GM23338 (cell line): Measurements from ENCODE around the gene LAMTOR1. TPM values are rescaled to one million over a fixed set of nuclear protein-coding genes. Genes with fewer than 3 reads are reported as not detected.

Experiments used
- ATAC-seq: fragments of 200-7000 bp; cut with Tn5 transposase; 3 replicates; pipeline ENCODE4 v1.9.1; 2020
- DNase-seq: peaks from one replicate; pipeline ENCODE4 v3.0.0-alpha.2; 2015; ENCODE audit warnings: low spot score
- H2AFZ ChIP-seq: fragments of 200-600 bp; sonication (generic); 2 replicates; pipeline ENCODE4 v1.8.0; 2016; ENCODE audit warnings: antibody characterized with exemption, mild to moderate bottlenecking, moderate library complexity
- H3F3A ChIP-seq: fragments of 200-600 bp; sonication (generic); replicated peaks from 2 replicates; pipeline ENCODE4 v1.8.0; 2017; ENCODE audit warnings: antibody characterized with exemption, mixed run types, low read depth
- H3K27ac ChIP-seq: fragments of 200-600 bp; sonication (generic); 2 replicates; pipeline ENCODE4 v1.6.1; 2016; ENCODE audit warnings: low read depth
- H3K27me3 ChIP-seq: fragments of 200-600 bp; sonication (generic); 2 replicates; pipeline ENCODE4 v1.8.0; 2016; ENCODE audit warnings: mild to moderate bottlenecking, mixed run types, moderate library complexity; ENCODE audit not compliant: insufficient read depth
- H3K36me3 ChIP-seq: fragments of 200-600 bp; sonication (generic); 2 replicates; pipeline ENCODE4 v1.8.0; 2016; ENCODE audit warnings: mild to moderate bottlenecking; ENCODE audit not compliant: insufficient read depth
- H3K4me1 ChIP-seq: fragments of 200-600 bp; sonication (generic); 2 replicates; pipeline ENCODE4 v1.8.0; 2016; ENCODE audit warnings: mild to moderate bottlenecking, moderate library complexity; ENCODE audit not compliant: insufficient read depth
- H3K4me2 ChIP-seq: fragments of 200-600 bp; sonication (generic); 2 replicates; pipeline ENCODE4 v1.7.1; 2017; ENCODE audit warnings: mixed run types
- H3K4me3 ChIP-seq: fragments of 200-600 bp; sonication (generic); 2 replicates; pipeline ENCODE4 v1.6.1; 2016; ENCODE audit warnings: mixed run types
- H3K79me2 ChIP-seq: fragments of 200-600 bp; sonication (generic); replicated peaks from 2 replicates; pipeline ENCODE4 v1.8.0; 2017; ENCODE audit warnings: mild to moderate bottlenecking; ENCODE audit not compliant: insufficient read depth
- H3K9me2 ChIP-seq: fragments of 200-600 bp; sonication (generic); 2 replicates; pipeline ENCODE4 v1.8.0; 2017; ENCODE audit not compliant: insufficient read depth
- H4K20me1 ChIP-seq: fragments of 200-600 bp; sonication (generic); replicated peaks from 2 replicates; pipeline ENCODE4 v1.8.0; 2017; ENCODE audit warnings: mild to moderate bottlenecking; ENCODE audit not compliant: insufficient read depth
- H3K27ac Mint-ChIP-seq: 2 replicates; pipeline ENCODE4 v1.8.0; 2020; ENCODE audit warnings: inconsistent platforms, mild to moderate bottlenecking, moderate library complexity, mixed read lengths
- H3K27me3 Mint-ChIP-seq: 3 replicates; pipeline ENCODE4 v1.8.0; 2022; ENCODE audit warnings: low read depth, mild to moderate bottlenecking, moderate library complexity, mixed read lengths, inconsistent platforms; ENCODE audit not compliant: insufficient read depth, poor library complexity
- H3K36me3 Mint-ChIP-seq: 3 replicates; pipeline ENCODE4 v1.8.0; 2021; ENCODE audit warnings: low read depth, mild to moderate bottlenecking, inconsistent platforms, moderate library complexity, mixed read lengths
- H3K4me1 Mint-ChIP-seq: 3 replicates; pipeline ENCODE4 v1.8.0; 2020; ENCODE audit warnings: mild to moderate bottlenecking, inconsistent platforms, mixed read lengths
- H3K4me3 Mint-ChIP-seq: 3 replicates; pipeline ENCODE4 v1.8.0; 2021; ENCODE audit warnings: moderate library complexity, mild to moderate bottlenecking, inconsistent platforms, mixed read lengths
- H3K9me3 Mint-ChIP-seq: 3 replicates; pipeline ENCODE4 v1.8.0; 2020; ENCODE audit warnings: moderate library complexity, mild to moderate bottlenecking, inconsistent platforms, mixed read lengths
- CREB1 ChIP-seq: fragments of 250-450 bp; sonication (Bioruptor Pico); IDR thresholded peaks from 2 replicates; pipeline ENCODE4 v1.5.0; 2020; ENCODE audit warnings: low read depth, mild to moderate bottlenecking, moderate library complexity
- CTCF ChIP-seq, 2 experiments: fragments of 200-600 bp in 1 of 2; sonication (generic) in 1 of 2; conservative IDR thresholded peaks; 2 replicates each; pipeline versions ENCODE4 v1.5.1 to v1.6.1; 2016 to 2017; ENCODE audit warnings: antibody characterized with exemption in 2 of 2, low read depth in 2 of 2, mild to moderate bottlenecking in 2 of 2, moderate library complexity in 1 of 2
- ETS1 ChIP-seq: IDR thresholded peaks from 2 replicates; pipeline ENCODE4 v1.6.1; 2016; ENCODE audit warnings: antibody characterized with exemption
- EZH2 ChIP-seq: fragments of 200-600 bp; sonication (generic); IDR thresholded peaks from one replicate; pipeline ENCODE4 v1.8.0; 2017; ENCODE audit warnings: antibody characterized with exemption, mild to moderate bottlenecking, low read depth; ENCODE audit not compliant: unreplicated experiment
- JUNB ChIP-seq: IDR thresholded peaks from one replicate; pipeline ENCODE4 v1.6.1; 2016; ENCODE audit warnings: antibody characterized with exemption; ENCODE audit not compliant: unreplicated experiment
- POLR2AphosphoS5 ChIP-seq: IDR thresholded peaks from 2 replicates; pipeline ENCODE4 v1.6.1; 2016; ENCODE audit warnings: antibody characterized with exemption, low read depth
- REST ChIP-seq: IDR thresholded peaks from one replicate; pipeline ENCODE4 v1.6.1; 2018; ENCODE audit warnings: antibody characterized with exemption; ENCODE audit not compliant: unreplicated experiment
- STAT1 ChIP-seq: IDR thresholded peaks from one replicate; pipeline ENCODE4 v1.6.1; 2016; ENCODE audit warnings: antibody characterized with exemption; ENCODE audit not compliant: unreplicated experiment
- polyA plus RNA-seq: library from polyadenylated mRNA; unstranded; fragments of >200 nt; fragmentation: Nextera tagmentation; extraction: Ambion mirVana; gene quantifications from 2 replicates; pipeline ENCODE4 v1.2.1, GENCODE V29; 2016
- total RNA-seq: library from RNA; depleted of rRNA; stranded (reverse); fragments of >200 nt; shearing (Covaris generic); gene quantifications from 2 replicates; pipeline ENCODE4 v1.2.3, GENCODE V29; 2014

LAMTOR1 gene
- total and polyA plus RNA-seq, 2 experiments from 2014 or later, result 112 to 157 TPM

- DNase-seq (no peak), ATAC-seq (no peak)
- no peaks in the 10 kb centered on the region; the same call in 2 of the 3 replicates for H3K9me3 Mint-ChIP-seq
- H3K79me2 ChIP-seq, result no peaks in the 10 kb centered on the region
- H3K4me1 ChIP-seq, result no peaks in the 10 kb centered on the region
- no peaks in the 10 kb centered on the region; the same call in 1 of the 2 replicates for H4K20me1 ChIP-seq
- H3K4me3 Mint-ChIP-seq, result no peak overlapping the region
- TF ChIP-seq STAT1, result no peak
- no peak for TF ChIP-seq ETS1
- no peak for TF ChIP-seq CREB1 (CRISPR knock-in tag)
- TF ChIP-seq CTCF (conservative IDR thresholded peaks at IDR 0.05; ENCODE audit: low read depth in 2 of 2), result no peak
- no peak for TF ChIP-seq REST
- no peak for TF ChIP-seq POLR2AphosphoS5
- no peak overlapping the region for H3K4me2 ChIP-seq
- H3K36me3 ChIP-seq, result no peaks in the 10 kb centered on the region
- no peak overlapping the region for H2AFZ ChIP-seq
- H3K36me3 Mint-ChIP-seq, result no peaks in the 10 kb centered on the region
- no peaks in the 10 kb centered on the region for H3K9me2 ChIP-seq
- H3K27ac Mint-ChIP-seq, result no peak overlapping the region
- H3K4me1 Mint-ChIP-seq, result peaks cover 13% of the 10 kb centered on the region
- no peaks in the 10 kb centered on the region for H3K27me3 ChIP-seq
- H3K27ac ChIP-seq, result no peak overlapping the region
- no peak overlapping the region for H3K4me3 ChIP-seq
- no peaks in the 10 kb centered on the region for H3F3A ChIP-seq
- H3K27me3 Mint-ChIP-seq, result peaks cover 3% of the 10 kb centered on the region
These were observed 18.1 kb downstream of the LAMTOR1 start for GRCh38 chr11:72084965-72085364.

- H3K9me2 ChIP-seq, result no peaks in the 10 kb centered on the region
- Mint-ChIP-seq H3K4me1 (peaks cover 14% of the 10 kb centered on the region), H3K27me3 (peaks cover 4% of the 10 kb centered on the region), H3K9me3 (no peaks in the 10 kb centered on the region; the same call in 2 of the 3 replicates), H3K27ac (no peak overlapping the region), H3K36me3 (no peaks in the 10 kb centered on the region), H3K4me3 (no peak overlapping the region)
- peaks cover 3% of the 10 kb centered on the region; the same call in 1 of the 2 replicates for H4K20me1 ChIP-seq
- no peak overlapping the region for H3K4me3 ChIP-seq
- TF ChIP-seq JUNB, result no peak
- no peak for TF ChIP-seq EZH2
- no peak for TF ChIP-seq STAT1
- H3K79me2 ChIP-seq, result peaks cover 9% of the 10 kb centered on the region
- H3K27me3 ChIP-seq, result no peaks in the 10 kb centered on the region
- ATAC-seq (no peak), DNase-seq (no peak)
- 0 out of 2 replicates have a peak, but pooled peaks cover 5% of the 10 kb centered on the region for H3K4me1 ChIP-seq
- H3K27ac ChIP-seq, result no peak overlapping the region
- no peaks in the 10 kb centered on the region for H3F3A ChIP-seq
- no peak overlapping the region for H3K4me2 ChIP-seq
- H2AFZ ChIP-seq, result no peak overlapping the region
- no peaks in the 10 kb centered on the region for H3K36me3 ChIP-seq
These were observed 19.0 kb downstream of the LAMTOR1 start for GRCh38 chr11:72084076-72084475.
